GM23248 (cell line): Measurements from ENCODE around the gene KRT73. TPM values are rescaled to one million over a fixed set of nuclear protein-coding genes. Genes with fewer than 3 reads are reported as not detected.

Experiments
- DNase-seq: peaks from one replicate; pipeline ENCODE4 v3.0.0-alpha.2; 2015
- H2AFZ ChIP-seq: fragments of 200-600 bp; sonication (generic); 2 replicates; pipeline ENCODE4 v1.6.1; 2016; ENCODE audit warnings: antibody characterized with exemption
- H3F3A ChIP-seq: fragments of 200-600 bp; sonication (generic); 2 replicates; pipeline ENCODE4 v1.6.1; 2016; ENCODE audit warnings: mild to moderate bottlenecking, antibody characterized with exemption, mixed run types; ENCODE audit not compliant: insufficient read depth
- H3K27ac ChIP-seq: fragments of 200-600 bp; sonication (generic); 2 replicates; pipeline ENCODE4 v1.5.1; 2016; ENCODE audit warnings: mild to moderate bottlenecking
- H3K27me3 ChIP-seq: fragments of 200-600 bp; sonication (generic); replicated peaks from 2 replicates; pipeline ENCODE4 v1.6.1; 2016; ENCODE audit warnings: mild to moderate bottlenecking; ENCODE audit not compliant: insufficient read depth
- H3K36me3 ChIP-seq: fragments of 200-600 bp; sonication (generic); 2 replicates; pipeline ENCODE4 v1.6.1; 2016; ENCODE audit warnings: low read depth, mild to moderate bottlenecking
- H3K4me1 ChIP-seq: fragments of 200-600 bp; sonication (generic); 2 replicates; pipeline ENCODE4 v1.6.1; 2016; ENCODE audit warnings: mild to moderate bottlenecking; ENCODE audit not compliant: insufficient read depth
- H3K4me2 ChIP-seq: fragments of 200-600 bp; sonication (generic); one replicate; pipeline ENCODE4 v1.6.1; 2016; ENCODE audit warnings: mild to moderate bottlenecking; ENCODE audit not compliant: unreplicated experiment
- H3K4me3 ChIP-seq: fragments of 200-600 bp; sonication (generic); 2 replicates; pipeline ENCODE4 v1.5.1; 2016; ENCODE audit warnings: mild to moderate bottlenecking
- H3K79me2 ChIP-seq: fragments of 200-600 bp; sonication (generic); 2 replicates; pipeline ENCODE4 v1.6.1; 2016; ENCODE audit warnings: mild to moderate bottlenecking; ENCODE audit not compliant: insufficient read depth
- H3K9ac ChIP-seq: fragments of 200-600 bp; sonication (generic); 2 replicates; pipeline ENCODE4 v1.6.1; 2016; ENCODE audit warnings: mild to moderate bottlenecking
- H3K9me2 ChIP-seq: fragments of 200-600 bp; sonication (generic); 2 replicates; pipeline ENCODE4 v1.6.1; 2016; ENCODE audit warnings: mixed run types, mild to moderate bottlenecking, moderate library complexity; ENCODE audit not compliant: insufficient read depth
- H3K9me3 ChIP-seq: fragments of 200-600 bp; sonication (generic); one replicate; pipeline ENCODE4 v1.6.1; 2017; ENCODE audit warnings: low read depth
- H4K20me1 ChIP-seq: fragments of 200-600 bp; sonication (generic); 2 replicates; pipeline ENCODE4 v1.6.0; 2016; ENCODE audit not compliant: insufficient read depth
- EZH2 ChIP-seq: fragments of 200-600 bp; sonication (generic); IDR thresholded peaks from 2 replicates; pipeline ENCODE4 v1.6.1; 2018; ENCODE audit warnings: antibody characterized with exemption, mild to moderate bottlenecking; ENCODE audit not compliant: insufficient read depth, poor library complexity, severe bottlenecking
- EZH2phosphoT487 ChIP-seq: fragments of 200-600 bp; sonication (generic); IDR thresholded peaks from 2 replicates; pipeline ENCODE4 v1.6.1; 2018; ENCODE audit warnings: antibody characterized with exemption, moderate library complexity, mild to moderate bottlenecking, low read depth; ENCODE audit not compliant: insufficient read depth
- WGBS, 2 experiments: methylation state at CpG; one replicate each; pipeline ENCODE4 v1.1.6; 2015 to 2017; ENCODE audit warnings: low lambda C conversion rate in 2 of 2, low coverage in 1 of 2; ENCODE audit errors: missing lambda C conversion rate in 2 of 2; 5-methylcytosine and 5-hydroxymethylcytosine counted together
- in situ Hi-C: fragments of 300-500 bp; cut with MboI; formaldehyde crosslinking; loops from 2 replicates; pipeline ENCODE4 v1.15.0; 2020
- polyA plus RNA-seq: library from polyadenylated mRNA; unstranded; fragments of >200 nt; fragmentation: Nextera tagmentation; extraction: Ambion mirVana; gene quantifications from 2 replicates; pipeline ENCODE4 v1.2.1, GENCODE V29; 2016
- total RNA-seq: library from RNA; depleted of rRNA; stranded (reverse); fragments of >200 nt; shearing (Covaris generic); gene quantifications from 2 replicates; pipeline ENCODE4 v1.2.3, GENCODE V29; 2014

Gene KRT73
- total and polyA plus RNA-seq, 2 experiments from 2014 or later = not detected

GRCh38 chr12:52590021-52590420 lies 28.3 kb downstream of the KRT73 start:
- H3K27me3 ChIP-seq = peaks cover 27% of the 10 kb centered on the region
- no peak overlapping the region for H3K4me2 ChIP-seq
- no peak overlapping the region for H3K27ac ChIP-seq
- H2AFZ ChIP-seq = no peak overlapping the region
- H3K9ac ChIP-seq = no peak overlapping the region
- TF ChIP-seq EZH2phosphoT487 (no peak), EZH2 (no peak)
- no peaks in the 10 kb centered on the region for H3K36me3 ChIP-seq
- no peaks in the 10 kb centered on the region for H3K4me1 ChIP-seq
- H3K9me3 ChIP-seq = no peaks in the 10 kb centered on the region
- no peak overlapping the region for H3K4me3 ChIP-seq
- DNase-seq = no peak
- in situ Hi-C loops = no loop called here
- no peaks in the 10 kb centered on the region for H4K20me1 ChIP-seq
- WGBS, 2 experiments = 60 to 63% methylated on average over 6 of the region's 6 CpGs
- H3K9me2 ChIP-seq = no peaks in the 10 kb centered on the region
- no peaks in the 10 kb centered on the region for H3F3A ChIP-seq
- no peaks in the 10 kb centered on the region for H3K79me2 ChIP-seq

- no peak overlapping the region for H3K4me2 ChIP-seq
- no peak overlapping the region for H2AFZ ChIP-seq
- H3K9me3 ChIP-seq = no peaks in the 10 kb centered on the region
- no peaks in the 10 kb centered on the region for H3K79me2 ChIP-seq
- H3K36me3 ChIP-seq = no peaks in the 10 kb centered on the region
- H3K9me2 ChIP-seq = no peaks in the 10 kb centered on the region
- H3K27me3 ChIP-seq = peaks cover 20% of the 10 kb centered on the region
- H3K9ac ChIP-seq = no peak overlapping the region
- no peaks in the 10 kb centered on the region for H3K4me1 ChIP-seq
- H3K27ac ChIP-seq = no peak overlapping the region
- H3F3A ChIP-seq = no peaks in the 10 kb centered on the region
- H3K4me3 ChIP-seq = no peak overlapping the region
- DNase-seq = no peak
- in situ Hi-C loops = loop anchor here (10.0 kb wide), 1 partner anchor 397 kb away; no protein-coding TSS in a partner anchor
- 79 to 84% methylated on average over 17 of the region's 17 CpGs for WGBS, 2 experiments
- no peaks in the 10 kb centered on the region for H4K20me1 ChIP-seq
- no peak for TF ChIP-seq EZH2
Observed at GRCh38 chr12:52587563-52587962, 30.8 kb downstream of the KRT73 start.

GRCh38 chr12:52585946-52586345 lies 32.4 kb downstream of the KRT73 start:
- no peak overlapping the region for H2AFZ ChIP-seq
- H3K4me1 ChIP-seq = no peaks in the 10 kb centered on the region
- DNase-seq = no peak
- 50 to 60% methylated on average over 9 of the region's 9 CpGs for WGBS, 2 experiments
- no peak overlapping the region for H3K4me2 ChIP-seq
- no peaks in the 10 kb centered on the region for H4K20me1 ChIP-seq
- peaks cover 12% of the 10 kb centered on the region for H3K27me3 ChIP-seq
- no peaks in the 10 kb centered on the region for H3K36me3 ChIP-seq
- TF ChIP-seq EZH2phosphoT487 (no peak), EZH2 (no peak)
- no peaks in the 10 kb centered on the region for H3K9me2 ChIP-seq
- no peak overlapping the region for H3K27ac ChIP-seq
- H3K9me3 ChIP-seq = no peaks in the 10 kb centered on the region
- H3K4me3 ChIP-seq = no peak overlapping the region
- no peaks in the 10 kb centered on the region for H3F3A ChIP-seq
- H3K9ac ChIP-seq = no peak overlapping the region
- in situ Hi-C loops = loop anchor here (10.0 kb wide), 1 partner anchor 399 kb away; no protein-coding TSS in a partner anchor
- H3K79me2 ChIP-seq = no peaks in the 10 kb centered on the region

- peaks cover 12% of the 10 kb centered on the region for H3K27me3 ChIP-seq
- H2AFZ ChIP-seq = no peak overlapping the region
- H4K20me1 ChIP-seq = no peaks in the 10 kb centered on the region
- H3K4me2 ChIP-seq = no peak overlapping the region
- no peaks in the 10 kb centered on the region for H3K4me1 ChIP-seq
- no peaks in the 10 kb centered on the region for H3K79me2 ChIP-seq
- H3K9me2 ChIP-seq = no peaks in the 10 kb centered on the region
- H3K27ac ChIP-seq = no peak overlapping the region
- no peak for DNase-seq
- H3F3A ChIP-seq = no peaks in the 10 kb centered on the region
- H3K36me3 ChIP-seq = no peaks in the 10 kb centered on the region
- no peak overlapping the region for H3K9ac ChIP-seq
- no peak overlapping the region for H3K4me3 ChIP-seq
- 38 to 48% methylated on average over 3 of the region's 3 CpGs for WGBS, 2 experiments
- H3K9me3 ChIP-seq = no peaks in the 10 kb centered on the region
- TF ChIP-seq EZH2phosphoT487 = no peak
- TF ChIP-seq EZH2 = no peak
- in situ Hi-C loops = loop anchor here (10.0 kb wide), 1 partner anchor 400 kb away; no protein-coding TSS in a partner anchor
Observed at GRCh38 chr12:52585066-52585465, 33.3 kb downstream of the KRT73 start.

- Histone ChIP-seq H3K4me1 (no peaks in the 10 kb centered on the region), H3K4me3 (no peak overlapping the region), H3K9me3 (no peaks in the 10 kb centered on the region), H3K36me3 (no peaks in the 10 kb centered on the region), H3K27ac (no peak overlapping the region), H2AFZ (no peak overlapping the region), H3K9ac (no peak overlapping the region), H3K9me2 (no peaks in the 10 kb centered on the region), H4K20me1 (no peaks in the 10 kb centered on the region), H3K27me3 (peaks cover 12% of the 10 kb centered on the region), H3K4me2 (no peak overlapping the region), H3F3A (no peaks in the 10 kb centered on the region), H3K79me2 (no peaks in the 10 kb centered on the region)
- DNase-seq = no peak
- 69 to 72% methylated on average over 9 of the region's 9 CpGs for WGBS, 2 experiments
- TF ChIP-seq EZH2phosphoT487 (no peak), EZH2 (no peak)
- in situ Hi-C loops = loop anchor here (5.0 to 10.0 kb wide), 2 partner anchors 283 to 401 kb away; no protein-coding TSS in a partner anchor
Observed at GRCh38 chr12:52584156-52584682, 34.1 kb downstream of the KRT73 start.
